ENCODE results near the gene RBM5. TPM values are rescaled to one million over a fixed set of nuclear protein-coding genes. Genes with fewer than 3 reads are reported as not detected.

The RBM5 gene
- total RNA-seq, 1 donor from 2014 or later, result 332 TPM

- Mint-ChIP-seq H3K27ac (no peak overlapping the region), H3K27me3 (ENCODE audit: low read depth) (no peaks in the 10 kb centered on the region), H3K9me3 (no peaks in the 10 kb centered on the region), H3K36me3 (peaks cover 62% of the 10 kb centered on the region), H3K4me3 (no peak overlapping the region), H3K4me1 (no peaks in the 10 kb centered on the region)
- DNase-seq (ENCODE audit: low spot score in 2 of 2, unreplicated experiment in 2 of 2), result no peak
- no peak for TF ChIP-seq CTCF (IDR thresholded peaks at IDR 0.05; ENCODE audit: unreplicated experiment)
These were observed 23.7 kb downstream of the RBM5 start for GRCh38 chr3:50112462-50112861.

GRCh38 chr3:50117120-50117519 lies 28.4 kb downstream of the RBM5 start:
- TF ChIP-seq CTCF (IDR thresholded peaks at IDR 0.05; ENCODE audit: unreplicated experiment), result no peak
- DNase-seq (ENCODE audit: low spot score in 2 of 2, unreplicated experiment in 2 of 2), result no peak
- Mint-ChIP-seq H3K4me3 (no peak overlapping the region), H3K9me3 (no peaks in the 10 kb centered on the region), H3K27ac (no peak overlapping the region), H3K27me3 (ENCODE audit: low read depth) (no peaks in the 10 kb centered on the region), H3K36me3 (peaks cover 48% of the 10 kb centered on the region), H3K4me1 (peaks cover 5% of the 10 kb centered on the region)

- DNase-seq (ENCODE audit: low spot score in 2 of 2, unreplicated experiment in 2 of 2), result no peak
- H3K27ac Mint-ChIP-seq, result no peak overlapping the region
- H3K36me3 Mint-ChIP-seq, result peaks cover 46% of the 10 kb centered on the region
These were observed 29.5 kb downstream of the RBM5 start for GRCh38 chr3:50118237-50118636.

GRCh38 chr3:50119786-50120185 lies 31.1 kb downstream of the RBM5 start:
- no peak for DNase-seq (ENCODE audit: low spot score in 2 of 2, unreplicated experiment in 2 of 2)
- no peak for TF ChIP-seq CTCF (IDR thresholded peaks at IDR 0.05; ENCODE audit: unreplicated experiment)
- H3K4me1 Mint-ChIP-seq, result peaks cover 31% of the 10 kb centered on the region
- H3K27me3 Mint-ChIP-seq (ENCODE audit: low read depth), result no peaks in the 10 kb centered on the region
- H3K27ac Mint-ChIP-seq, result no peak overlapping the region
- H3K36me3 Mint-ChIP-seq, result peaks cover 34% of the 10 kb centered on the region
- H3K9me3 Mint-ChIP-seq, result no peaks in the 10 kb centered on the region
- H3K4me3 Mint-ChIP-seq, result no peak overlapping the region

More at GRCh38 chr3:50118237-50118636, 29.5 kb downstream of the RBM5 start:
- H3K9me3 Mint-ChIP-seq, result no peaks in the 10 kb centered on the region
- peaks cover 17% of the 10 kb centered on the region for H3K4me1 Mint-ChIP-seq
- TF ChIP-seq CTCF (IDR thresholded peaks at IDR 0.05; ENCODE audit: unreplicated experiment), result no peak
- H3K27me3 Mint-ChIP-seq (ENCODE audit: low read depth), result no peaks in the 10 kb centered on the region
- no peak overlapping the region for H3K4me3 Mint-ChIP-seq

- no peak for DNase-seq (ENCODE audit: low spot score in 2 of 2, unreplicated experiment in 2 of 2)
- H3K27ac Mint-ChIP-seq, result peak overlapping the region; percentile 43
- H3K36me3 Mint-ChIP-seq, result peaks cover 29% of the 10 kb centered on the region
- H3K4me1 Mint-ChIP-seq, result peaks cover 36% of the 10 kb centered on the region
- H3K27me3 Mint-ChIP-seq (ENCODE audit: low read depth), result no peaks in the 10 kb centered on the region
- no peaks in the 10 kb centered on the region for H3K9me3 Mint-ChIP-seq
- no peak for TF ChIP-seq CTCF (IDR thresholded peaks at IDR 0.05; ENCODE audit: unreplicated experiment)
- no peak overlapping the region for H3K4me3 Mint-ChIP-seq
These were observed 31.8 kb downstream of the RBM5 start for GRCh38 chr3:50120364-50121071.
